ENCODE data around the gene EID3. TPM values are rescaled to one million over a fixed set of nuclear protein-coding genes. Genes with fewer than 3 reads are reported as not detected.

The EID3 gene
- total RNA-seq, 1 experiment from 2014 or later: 1.4 TPM

DNA sequence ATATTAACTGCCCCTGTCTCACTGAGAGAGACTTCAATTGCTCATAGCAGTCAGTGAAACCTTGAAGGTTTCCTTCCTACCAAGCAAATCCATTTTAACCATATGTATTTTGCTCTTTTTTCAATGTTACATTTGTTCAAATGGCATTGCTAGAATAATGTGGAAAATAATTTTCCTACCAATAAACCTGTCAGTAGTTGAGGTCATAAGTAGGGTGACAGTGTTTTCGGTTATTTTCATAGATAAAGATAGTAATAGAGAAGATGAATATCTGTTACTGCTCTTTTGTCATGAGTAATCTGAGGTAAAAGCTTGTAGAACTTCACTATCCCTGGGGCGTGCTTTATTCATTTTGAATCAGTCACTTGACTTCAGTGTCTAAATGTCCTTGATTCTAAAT is 32.6 kb downstream of the EID3 start:
- Mint-ChIP-seq H3K27ac (no peak overlapping the region), H3K27me3 (ENCODE audit: low read depth) (no peaks in the 10 kb centered on the region), H3K9me3 (no peaks in the 10 kb centered on the region), H3K4me1 (no peaks in the 10 kb centered on the region), H3K36me3 (ENCODE audit: insufficient read depth in 1 of 3, low read depth in 3 of 3) (peaks cover 29 to 54% (median 52%) of the 10 kb centered on the region in 3 experiments; a peak in 6 of 7 replicates), H3K4me3 (no peak overlapping the region)
- Histone ChIP-seq H4K8ac (replicated peaks; ENCODE audit: insufficient read length, low read depth, low read length) (no peak overlapping the region), H3K4me2 (ENCODE audit: insufficient read depth, insufficient read length, low read length) (no peak overlapping the region), H2BK120ac (ENCODE audit: low read depth, low read length, poor library complexity, severe bottlenecking) (no peak overlapping the region), H3K79me2 (ENCODE audit: insufficient read depth, low read length) (no peaks in the 10 kb centered on the region), H3K23me2 (ENCODE audit: insufficient read length, low read depth, low read length, poor library complexity, severe bottlenecking) (no peaks in the 10 kb centered on the region), H2BK5ac (ENCODE audit: insufficient read length, low read length) (no peak overlapping the region), H3K14ac (ENCODE audit: insufficient read depth, low read length) (no peak overlapping the region), H3K9me3 (ENCODE audit: control insufficient read depth, low read depth, low read length) (no peaks in the 10 kb centered on the region), H3K56ac (ENCODE audit: insufficient read length, low read depth, low read length) (no peak overlapping the region), H2AK5ac (ENCODE audit: insufficient read length, low read length) (no peak overlapping the region), H3K18ac (ENCODE audit: insufficient read length, low read depth, low read length) (no peak overlapping the region), H2BK12ac (ENCODE audit: insufficient read length, low read depth, low read length) (no peak overlapping the region), H3K79me1 (ENCODE audit: insufficient read depth, low read depth, low read length, poor library complexity, severe bottlenecking) (no peaks in the 10 kb centered on the region), H2AFZ (ENCODE audit: low read length) (no peak overlapping the region), H3K27ac (ENCODE audit: insufficient read length, low read depth, low read length) (no peak overlapping the region), H2BK15ac (ENCODE audit: low read depth, low read length) (no peak overlapping the region), H3T11ph (ENCODE audit: low read length) (no peak overlapping the region), H3K23ac (ENCODE audit: insufficient read length, low read depth, low read length) (no peak overlapping the region), H4K91ac (ENCODE audit: insufficient read length, low read depth, low read length) (no peak overlapping the region), H3K27me3 (ENCODE audit: insufficient read depth, low read length) (no peaks in the 10 kb centered on the region), H4K5ac (ENCODE audit: insufficient read length, low read depth, low read length) (no peak overlapping the region), H4K20me1 (ENCODE audit: control insufficient read depth, insufficient read depth, insufficient read length) (no peaks in the 10 kb centered on the region), H3K4ac (ENCODE audit: low read depth, low read length) (no peak overlapping the region), H2BK20ac (ENCODE audit: low read depth, low read length, poor library complexity, severe bottlenecking) (no peak overlapping the region), H3K4me1 (ENCODE audit: insufficient read depth, low read length) (no peaks in the 10 kb centered on the region), H3K9ac (ENCODE audit: extremely low read depth, insufficient read length, low read length) (no peak overlapping the region)
- DNase-seq: no peak
- no CpG with 5 or more reads among the region's 2 CpGs for WGBS (ENCODE audit: extremely low coverage, insufficient read length, low lambda C conversion rate)
- TF ChIP-seq, protein P1, sequence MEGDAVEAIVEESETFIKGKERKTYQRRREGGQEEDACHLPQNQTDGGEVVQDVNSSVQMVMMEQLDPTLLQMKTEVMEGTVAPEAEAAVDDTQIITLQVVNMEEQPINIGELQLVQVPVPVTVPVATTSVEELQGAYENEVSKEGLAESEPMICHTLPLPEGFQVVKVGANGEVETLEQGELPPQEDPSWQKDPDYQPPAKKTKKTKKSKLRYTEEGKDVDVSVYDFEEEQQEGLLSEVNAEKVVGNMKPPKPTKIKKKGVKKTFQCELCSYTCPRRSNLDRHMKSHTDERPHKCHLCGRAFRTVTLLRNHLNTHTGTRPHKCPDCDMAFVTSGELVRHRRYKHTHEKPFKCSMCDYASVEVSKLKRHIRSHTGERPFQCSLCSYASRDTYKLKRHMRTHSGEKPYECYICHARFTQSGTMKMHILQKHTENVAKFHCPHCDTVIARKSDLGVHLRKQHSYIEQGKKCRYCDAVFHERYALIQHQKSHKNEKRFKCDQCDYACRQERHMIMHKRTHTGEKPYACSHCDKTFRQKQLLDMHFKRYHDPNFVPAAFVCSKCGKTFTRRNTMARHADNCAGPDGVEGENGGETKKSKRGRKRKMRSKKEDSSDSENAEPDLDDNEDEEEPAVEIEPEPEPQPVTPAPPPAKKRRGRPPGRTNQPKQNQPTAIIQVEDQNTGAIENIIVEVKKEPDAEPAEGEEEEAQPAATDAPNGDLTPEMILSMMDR (conservative IDR thresholded peaks at IDR 0.05): no peak

All from H9 (cell line).